IgD-negative memory B cell (primary cell): ENCODE data around the gene MAN1B1. TPM values are rescaled to one million over a fixed set of nuclear protein-coding genes. Genes with fewer than 3 reads are reported as not detected.
A peak's percentile ranks its signal among the peaks of the same experiment; 100 is the strongest.

ENCODE experiments used
- H3K27ac Mint-ChIP-seq, 3 donors: one replicate each; pipeline ENCODE4 v1.8.0; 2020 to 2022; ENCODE audit warnings: mild to moderate bottlenecking in 3 of 3, mixed read lengths in 3 of 3, moderate library complexity in 1 of 3
- H3K27me3 Mint-ChIP-seq: one replicate; pipeline ENCODE4 v1.8.0; 2021; ENCODE audit warnings: mixed read lengths
- H3K36me3 Mint-ChIP-seq: one replicate; pipeline ENCODE4 v1.8.0; 2020; ENCODE audit warnings: mild to moderate bottlenecking, mixed read lengths
- H3K4me1 Mint-ChIP-seq, 3 donors: one replicate each; pipeline ENCODE4 v1.8.0; 2020 to 2022; ENCODE audit warnings: mixed read lengths in 3 of 3, mild to moderate bottlenecking in 1 of 3
- H3K4me3 Mint-ChIP-seq, 4 donors: one replicate each; pipeline ENCODE4 v1.8.0; 2020 to 2022; ENCODE audit warnings: mild to moderate bottlenecking in 4 of 4, mixed read lengths in 4 of 4, moderate library complexity in 3 of 4
- H3K9me3 Mint-ChIP-seq, 3 donors: one replicate each; pipeline ENCODE4 v1.8.0; 2020 to 2021; ENCODE audit warnings: mixed read lengths in 3 of 3, mild to moderate bottlenecking in 1 of 3
- polyA plus RNA-seq: library from polyadenylated mRNA; unstranded; fragments of 300-500 nt; fragmentation: Illumina TruSeq; gene quantifications from one replicate; pipeline ENCODE4 v1.2.3, GENCODE V29; 2021

MAN1B1 gene
- 27.5 TPM for polyA plus RNA-seq

DNA sequence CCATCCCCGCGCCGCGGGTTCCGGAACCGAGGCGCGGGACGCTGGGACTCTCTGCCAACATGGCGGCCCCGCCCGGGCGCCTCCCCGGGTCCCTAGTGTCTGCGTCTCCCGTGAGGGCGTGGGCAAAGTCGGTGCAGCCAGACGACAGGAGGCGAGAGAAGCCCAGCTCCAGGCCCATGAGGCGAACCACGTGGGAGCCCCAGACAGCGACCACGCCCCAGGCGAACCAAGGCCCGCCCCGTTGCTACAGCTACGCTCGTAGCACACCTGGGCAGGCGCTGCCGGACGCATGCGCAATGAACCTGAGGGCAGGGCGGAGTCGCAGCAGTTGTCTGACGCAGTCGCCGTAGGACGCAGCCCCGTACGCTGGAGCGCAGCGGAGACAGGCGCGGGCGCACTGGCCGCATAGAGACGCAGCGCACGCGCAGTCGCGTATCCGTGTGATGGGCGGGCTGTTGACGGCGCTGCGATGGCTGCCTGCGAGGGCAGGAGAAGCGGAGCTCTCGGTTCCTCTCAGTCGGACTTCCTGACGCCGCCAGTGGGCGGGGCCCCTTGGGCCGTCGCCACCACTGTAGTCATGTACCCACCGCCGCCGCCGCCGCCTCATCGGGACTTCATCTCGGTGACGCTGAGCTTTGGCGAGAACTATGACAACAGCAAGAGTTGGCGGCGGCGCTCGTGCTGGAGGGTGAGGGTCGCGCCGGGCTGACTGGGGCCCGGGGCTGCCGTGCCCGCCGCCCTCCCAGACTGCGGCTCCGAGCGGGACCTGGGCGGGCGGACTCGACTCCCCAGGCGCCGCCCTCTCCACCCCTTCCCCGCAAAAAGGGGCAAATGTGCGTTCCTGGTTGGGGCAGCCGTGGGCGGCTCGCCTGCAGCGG lies at the start of gene MAN1B1:
TSS of gene MAN1B1 (plus strand) at position 455 of the 878 bp plus-strand sequence. CDS start at position 470, 15 bp downstream.
- H3K4me1 Mint-ChIP-seq: peaks cover 22 to 34% (median 33%) of the 10 kb centered on the region in 3 donors
- H3K4me3 Mint-ChIP-seq: peak within 1 kb of the TSS; percentile 88 to 100 (median 98)
- no peaks in the 10 kb centered on the region for H3K9me3 Mint-ChIP-seq
- no peaks in the 10 kb centered on the region for H3K36me3 Mint-ChIP-seq
- peak within 1 kb of the TSS; percentile 96 to 100 (median 98) for H3K27ac Mint-ChIP-seq
- H3K27me3 Mint-ChIP-seq: no peaks in the 10 kb centered on the region

DNA sequence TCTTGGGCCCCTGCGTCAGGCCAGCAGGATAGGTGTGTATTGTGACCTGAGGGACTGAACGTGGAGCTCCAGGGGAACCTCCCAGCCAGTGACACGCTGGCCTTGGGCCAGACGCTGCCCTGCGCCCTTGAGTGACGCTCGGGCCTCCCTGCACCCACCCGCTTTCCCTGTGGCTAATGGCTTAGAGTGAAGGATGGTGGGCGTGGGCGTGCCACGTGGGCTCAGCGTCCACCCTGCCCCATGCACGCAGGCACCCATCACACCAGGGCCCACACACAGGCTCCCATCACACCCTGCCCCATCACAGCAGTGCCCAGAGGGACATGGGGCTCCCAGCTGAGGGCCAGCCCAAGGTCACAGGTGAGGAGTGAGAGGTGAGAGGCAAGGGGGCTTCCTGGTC lies 49.8 kb upstream of the MAN1B1 start:
- H3K27me3 Mint-ChIP-seq: no peaks in the 10 kb centered on the region
- H3K4me1 Mint-ChIP-seq: peaks cover 14 to 19% (median 14%) of the 10 kb centered on the region in 3 donors
- H3K9me3 Mint-ChIP-seq: no peaks in the 10 kb centered on the region
- H3K36me3 Mint-ChIP-seq: no peaks in the 10 kb centered on the region
- H3K27ac Mint-ChIP-seq: no peak overlapping the region
- no peak overlapping the region for H3K4me3 Mint-ChIP-seq

DNA sequence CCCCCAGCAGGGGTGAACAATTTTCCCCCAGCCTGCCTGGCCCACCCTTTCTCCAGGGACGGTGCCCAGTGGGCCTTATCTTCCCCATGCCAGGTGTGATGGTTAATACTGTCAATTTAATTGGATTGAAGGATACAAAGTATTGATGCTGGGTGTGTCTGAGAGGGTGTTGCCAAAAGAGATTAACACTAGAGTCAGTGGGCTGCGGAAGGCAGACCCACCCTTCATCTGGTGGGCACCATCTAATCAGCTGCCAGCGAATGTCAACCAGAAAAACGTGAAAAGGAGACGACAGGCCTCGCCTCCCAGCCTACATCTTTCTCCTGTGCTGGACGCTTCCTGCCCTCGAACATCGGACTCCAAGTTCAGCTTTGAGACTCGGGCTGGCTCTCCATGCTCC lies 49.3 kb upstream of the MAN1B1 start:
- Mint-ChIP-seq H3K4me3 (no peak overlapping the region), H3K27ac (no peak overlapping the region), H3K4me1 (peaks cover 12 to 17% (median 14%) of the 10 kb centered on the region in 3 donors), H3K36me3 (no peaks in the 10 kb centered on the region), H3K9me3 (no peaks in the 10 kb centered on the region), H3K27me3 (no peaks in the 10 kb centered on the region)

DNA sequence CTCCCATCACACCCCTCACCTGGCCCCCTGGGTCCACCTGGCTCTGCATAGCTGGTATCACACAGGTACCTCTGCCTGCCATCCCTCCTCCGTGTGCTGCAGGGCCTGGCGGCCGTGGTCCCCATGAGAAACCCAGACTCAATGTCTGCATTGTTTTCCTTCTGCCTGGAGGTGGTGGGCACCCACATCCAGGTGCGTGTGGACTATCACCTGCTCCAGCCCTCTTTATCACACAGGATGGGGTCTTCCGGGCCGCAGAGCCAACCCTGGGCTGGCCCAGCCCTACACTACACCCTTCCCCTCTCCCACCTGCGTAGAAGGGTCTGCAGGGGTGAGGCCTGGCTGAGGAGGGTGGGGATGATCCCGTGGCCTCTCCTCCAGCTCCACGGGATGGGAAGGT lies 47.9 kb upstream of the MAN1B1 start:
- no peaks in the 10 kb centered on the region for H3K36me3 Mint-ChIP-seq
- H3K4me1 Mint-ChIP-seq: peaks cover 6 to 9% (median 9%) of the 10 kb centered on the region in 3 donors
- H3K27ac Mint-ChIP-seq: no peak overlapping the region
- peaks cover 6% of the 10 kb centered on the region for H3K27me3 Mint-ChIP-seq
- no peak overlapping the region for H3K4me3 Mint-ChIP-seq
- no peaks in the 10 kb centered on the region for H3K9me3 Mint-ChIP-seq

DNA sequence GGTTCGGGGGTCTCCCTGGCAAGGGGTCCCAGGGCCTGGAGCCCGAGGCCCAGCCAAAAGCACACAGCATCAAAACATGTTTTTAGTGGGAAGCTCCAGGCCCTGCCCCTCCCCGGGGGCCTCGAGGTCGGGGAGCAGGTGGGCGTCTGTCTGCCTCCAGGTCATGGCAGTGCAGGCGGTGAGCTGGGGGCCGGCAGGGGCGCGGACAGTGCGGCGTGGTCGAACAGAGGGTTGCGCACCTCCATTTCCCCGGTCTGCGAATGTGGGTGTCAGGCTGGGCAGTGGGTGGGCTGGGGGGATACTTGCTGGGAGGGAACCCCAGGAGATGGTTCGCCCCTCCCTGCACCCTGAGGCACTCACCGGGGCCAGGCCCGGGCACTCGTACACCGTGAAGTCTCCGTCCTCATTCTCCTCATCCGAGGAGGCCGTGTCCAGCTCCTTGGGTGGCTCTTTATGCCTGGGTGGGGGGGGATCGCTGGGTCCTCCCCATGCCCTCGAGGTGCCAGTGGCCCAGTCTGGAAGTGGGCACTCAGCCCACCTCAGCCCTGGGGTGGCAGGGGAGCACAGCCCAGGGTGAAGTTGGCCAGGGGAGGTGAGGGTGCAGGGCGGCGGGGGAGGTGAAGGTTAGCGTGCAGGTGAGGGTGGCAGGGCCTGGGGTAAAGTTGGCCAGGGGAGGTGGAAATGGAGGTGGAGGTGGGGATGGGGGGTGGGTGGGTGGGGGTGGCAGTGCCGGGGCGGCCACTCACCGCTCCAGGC lies 47.0 kb upstream of the MAN1B1 start:
- Mint-ChIP-seq H3K27me3 (peaks cover 12% of the 10 kb centered on the region), H3K4me3 (no peak overlapping the region), H3K36me3 (no peaks in the 10 kb centered on the region), H3K9me3 (no peaks in the 10 kb centered on the region), H3K4me1 (peaks cover 3 to 6% (median 5%) of the 10 kb centered on the region in 3 donors), H3K27ac (no peak overlapping the region)

DNA sequence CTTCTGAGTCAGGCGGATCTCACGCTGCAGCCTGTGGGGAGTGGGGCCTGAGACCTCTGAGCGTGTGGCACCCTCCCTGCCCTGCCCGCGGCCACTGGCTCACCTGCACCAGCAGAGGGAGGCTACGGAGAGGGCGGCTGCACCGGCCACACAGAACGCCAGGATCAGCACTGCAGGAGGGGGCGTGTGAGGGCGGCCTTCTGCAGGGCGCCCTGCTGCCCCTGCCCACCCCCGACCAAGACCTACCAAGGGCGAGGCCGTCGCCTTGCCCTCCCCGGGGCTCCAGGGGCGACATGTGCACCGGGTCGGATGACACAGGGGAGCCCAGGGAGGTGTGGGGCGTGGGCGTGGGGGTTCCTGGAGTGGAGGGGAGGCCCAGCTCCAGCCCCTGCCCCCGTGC lies 46.2 kb upstream of the MAN1B1 start:
- no peak overlapping the region for H3K4me3 Mint-ChIP-seq
- H3K36me3 Mint-ChIP-seq: no peaks in the 10 kb centered on the region
- H3K27ac Mint-ChIP-seq: no peak overlapping the region
- peaks cover 17% of the 10 kb centered on the region for H3K27me3 Mint-ChIP-seq
- no peaks in the 10 kb centered on the region for H3K9me3 Mint-ChIP-seq
- H3K4me1 Mint-ChIP-seq: peaks cover 0 to 4% (median 4%) of the 10 kb centered on the region in 3 donors

DNA sequence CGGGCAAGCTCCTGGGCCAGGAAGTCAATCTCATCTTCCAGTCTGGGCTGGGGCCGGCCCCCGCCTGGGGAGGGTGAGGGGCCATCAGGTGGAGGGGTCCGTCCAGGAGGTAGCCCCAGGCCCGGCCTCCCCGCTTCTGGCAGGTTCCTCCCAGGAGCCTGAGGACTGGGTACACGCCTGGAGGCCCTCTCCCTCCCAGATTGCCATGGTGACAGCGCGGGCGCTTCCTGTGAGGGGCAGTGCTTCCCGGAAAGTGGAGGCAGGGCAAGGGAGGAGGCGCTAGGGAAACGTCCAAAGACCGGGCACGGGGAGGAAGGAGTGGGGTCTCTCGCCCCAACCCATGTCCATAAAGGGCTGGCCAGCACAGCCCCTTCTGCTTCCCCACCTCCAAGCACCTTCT lies 45.7 kb upstream of the MAN1B1 start:
- peaks cover 17% of the 10 kb centered on the region for H3K27me3 Mint-ChIP-seq
- H3K36me3 Mint-ChIP-seq: no peaks in the 10 kb centered on the region
- no peak overlapping the region for H3K27ac Mint-ChIP-seq
- no peaks in the 10 kb centered on the region for H3K9me3 Mint-ChIP-seq
- H3K4me3 Mint-ChIP-seq: no peak overlapping the region
- H3K4me1 Mint-ChIP-seq: peaks cover 0 to 4% (median 4%) of the 10 kb centered on the region in 3 donors

DNA sequence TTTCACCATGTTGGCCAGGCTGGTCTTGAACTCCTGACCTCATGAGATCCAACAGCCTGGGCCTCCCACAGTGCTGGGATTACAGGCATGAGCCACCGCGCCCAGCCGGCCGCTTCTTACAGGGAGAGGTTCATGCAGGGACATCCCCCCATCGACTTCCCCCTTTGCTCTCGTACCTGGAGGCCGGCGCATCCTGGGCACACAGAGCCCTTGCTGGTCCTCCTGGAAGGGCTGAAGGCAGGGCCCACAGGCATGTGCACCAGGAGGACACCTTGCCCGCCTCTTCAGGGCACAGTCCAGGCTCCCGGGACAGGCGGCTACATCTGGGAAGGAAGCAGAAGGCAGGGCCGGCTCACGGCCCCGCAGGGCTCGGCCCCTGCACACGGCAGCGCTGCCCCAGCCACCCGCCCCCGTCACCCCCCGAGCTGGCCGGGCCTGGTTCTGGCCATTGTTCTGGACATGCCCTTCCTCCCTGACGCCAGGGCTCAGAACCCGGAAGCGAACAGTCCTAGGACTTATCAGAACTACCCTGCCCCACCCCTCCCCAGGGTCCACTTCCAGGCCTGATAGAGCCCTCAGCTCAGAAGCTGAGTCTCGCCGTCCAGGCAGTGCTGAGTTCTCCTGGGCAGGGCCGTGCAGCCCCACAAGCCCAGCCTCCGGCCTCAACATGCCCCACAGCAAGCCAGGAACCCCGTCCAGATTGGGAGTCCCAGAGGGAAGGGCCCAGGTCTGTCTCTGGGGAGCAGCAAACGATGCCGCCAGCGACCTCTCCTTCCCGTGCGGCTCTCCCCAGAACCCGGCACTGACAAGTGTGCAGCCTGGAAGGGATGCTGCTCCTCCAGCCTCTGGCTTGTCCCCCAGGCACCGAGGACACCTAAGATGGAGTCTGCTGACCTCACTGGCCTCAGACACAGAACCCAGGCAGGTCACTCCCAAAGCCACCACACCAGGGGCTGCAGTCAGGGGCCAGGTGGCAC lies 43.7 kb upstream of the MAN1B1 start:
- no peaks in the 10 kb centered on the region for H3K36me3 Mint-ChIP-seq
- no peak overlapping the region for H3K4me3 Mint-ChIP-seq
- peaks cover 24% of the 10 kb centered on the region for H3K27me3 Mint-ChIP-seq
- no peaks in the 10 kb centered on the region for H3K9me3 Mint-ChIP-seq
- peaks cover 4 to 8% (median 7%) of the 10 kb centered on the region in 3 donors for H3K4me1 Mint-ChIP-seq
- H3K27ac Mint-ChIP-seq: no peak overlapping the region

DNA sequence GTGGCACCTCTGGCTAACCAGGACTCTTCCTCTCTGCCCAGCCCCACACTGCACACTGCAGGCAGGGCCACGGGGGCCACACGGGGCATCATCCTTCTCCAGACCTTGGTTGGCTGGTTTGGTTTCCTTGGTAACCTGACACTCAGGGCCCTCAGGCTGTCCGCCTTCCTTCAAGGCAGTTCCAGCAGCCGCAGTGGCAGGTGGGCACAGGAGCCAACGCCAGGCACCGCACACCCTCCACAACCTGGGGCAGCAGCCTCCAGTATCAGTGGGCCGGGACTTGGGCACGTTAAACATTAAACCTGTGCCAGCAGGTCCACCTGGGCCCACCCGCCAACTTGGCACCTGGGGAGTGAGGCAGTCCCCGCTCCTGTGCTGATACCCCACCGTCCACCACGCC lies 42.7 kb upstream of the MAN1B1 start:
- no peak overlapping the region for H3K4me3 Mint-ChIP-seq
- H3K27ac Mint-ChIP-seq: no peak overlapping the region
- H3K27me3 Mint-ChIP-seq: peaks cover 24% of the 10 kb centered on the region
- H3K4me1 Mint-ChIP-seq: peaks cover 4 to 8% (median 7%) of the 10 kb centered on the region in 3 donors
- H3K9me3 Mint-ChIP-seq: no peaks in the 10 kb centered on the region
- H3K36me3 Mint-ChIP-seq: no peaks in the 10 kb centered on the region

DNA sequence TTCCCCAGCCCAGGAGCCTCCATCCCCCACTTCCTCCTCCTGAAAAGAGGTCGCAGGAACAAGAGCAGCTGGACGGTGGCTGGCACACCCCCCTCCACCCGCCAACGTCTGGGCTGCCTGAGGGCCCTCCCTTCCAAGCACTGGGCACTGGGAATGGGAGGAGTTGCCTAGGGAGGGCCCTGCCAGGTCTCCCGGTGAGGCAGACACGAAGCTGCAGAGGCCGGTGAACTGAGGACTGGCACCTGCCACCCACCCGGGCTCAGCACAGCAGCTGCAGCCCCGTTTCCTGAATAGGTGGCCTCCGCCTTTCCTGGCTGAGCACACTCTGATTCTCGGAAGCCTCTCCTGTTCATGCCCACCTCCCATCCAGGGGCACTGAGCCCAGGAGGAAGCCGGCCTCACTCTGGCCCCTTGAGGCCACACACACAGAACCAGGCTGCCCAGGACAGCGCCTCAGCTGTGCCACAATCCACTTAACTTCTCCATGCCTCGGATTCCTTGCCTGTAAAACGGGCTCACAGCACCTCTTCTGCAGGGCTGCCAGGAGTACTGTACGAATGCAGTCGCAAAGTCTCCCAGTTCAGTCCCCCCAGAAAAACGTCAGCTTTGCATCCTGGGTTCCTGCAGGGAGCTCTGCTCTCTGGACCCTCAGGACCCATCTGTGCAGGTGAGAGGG lies 42.1 kb upstream of the MAN1B1 start:
- H3K36me3 Mint-ChIP-seq: no peaks in the 10 kb centered on the region
- H3K27ac Mint-ChIP-seq: peak overlapping the region in 2 of 3 donors; percentile 29 to 47
- peak overlapping the region in 3 of 4 donors; percentile 50 to 75 (median 63) for H3K4me3 Mint-ChIP-seq
- peaks cover 4 to 8% (median 7%) of the 10 kb centered on the region in 3 donors for H3K4me1 Mint-ChIP-seq
- no peaks in the 10 kb centered on the region for H3K9me3 Mint-ChIP-seq
- H3K27me3 Mint-ChIP-seq: peaks cover 28% of the 10 kb centered on the region

DNA sequence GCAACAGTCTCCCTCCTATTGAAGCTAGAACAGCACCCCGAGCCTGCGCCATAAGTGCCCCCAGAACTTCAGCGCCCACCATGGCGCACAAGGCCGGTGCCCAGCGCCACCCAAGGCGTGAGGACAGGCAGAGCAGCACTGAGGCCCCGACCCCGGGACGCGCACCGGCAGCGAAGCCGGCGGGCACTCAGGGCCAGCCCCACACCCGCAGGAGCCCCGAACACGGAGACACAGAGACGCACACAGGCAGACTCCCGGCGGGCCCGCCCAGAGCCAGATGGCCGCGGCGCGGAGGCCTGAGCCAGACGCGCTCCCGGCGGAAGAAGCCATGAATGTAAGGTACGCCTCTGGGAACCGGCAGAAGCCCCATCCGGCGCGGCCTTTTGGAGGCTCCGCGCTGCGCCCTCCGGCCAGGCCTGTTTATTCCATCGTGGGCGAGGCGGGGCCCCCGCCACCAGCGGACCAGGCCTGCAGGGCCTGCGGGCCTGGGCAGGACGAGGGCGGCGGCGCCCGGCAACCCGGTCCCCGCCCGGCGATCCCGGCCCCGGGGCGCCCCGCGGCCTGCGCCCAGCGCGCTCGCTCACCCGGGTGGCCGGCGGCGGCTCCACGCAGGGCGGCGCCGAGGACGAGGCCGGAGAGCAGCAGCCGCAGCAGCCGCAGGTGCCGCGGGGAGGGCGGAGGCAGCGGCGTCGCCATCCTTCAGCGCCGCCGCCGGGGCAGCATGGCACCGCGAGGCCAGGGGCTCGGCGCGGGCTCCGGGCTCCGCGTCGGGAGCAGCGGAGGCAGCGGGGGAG lies 41.3 kb upstream of the MAN1B1 start:
- Mint-ChIP-seq H3K9me3 (no peaks in the 10 kb centered on the region), H3K4me3 (peak overlapping the region in 3 of 4 donors; percentile 47 to 75 (median 50)), H3K27me3 (peaks cover 31% of the 10 kb centered on the region), H3K36me3 (no peaks in the 10 kb centered on the region), H3K27ac (peak overlapping the region in 1 of 3 donors; percentile 29), H3K4me1 (peaks cover 4 to 8% (median 7%) of the 10 kb centered on the region in 3 donors)

DNA sequence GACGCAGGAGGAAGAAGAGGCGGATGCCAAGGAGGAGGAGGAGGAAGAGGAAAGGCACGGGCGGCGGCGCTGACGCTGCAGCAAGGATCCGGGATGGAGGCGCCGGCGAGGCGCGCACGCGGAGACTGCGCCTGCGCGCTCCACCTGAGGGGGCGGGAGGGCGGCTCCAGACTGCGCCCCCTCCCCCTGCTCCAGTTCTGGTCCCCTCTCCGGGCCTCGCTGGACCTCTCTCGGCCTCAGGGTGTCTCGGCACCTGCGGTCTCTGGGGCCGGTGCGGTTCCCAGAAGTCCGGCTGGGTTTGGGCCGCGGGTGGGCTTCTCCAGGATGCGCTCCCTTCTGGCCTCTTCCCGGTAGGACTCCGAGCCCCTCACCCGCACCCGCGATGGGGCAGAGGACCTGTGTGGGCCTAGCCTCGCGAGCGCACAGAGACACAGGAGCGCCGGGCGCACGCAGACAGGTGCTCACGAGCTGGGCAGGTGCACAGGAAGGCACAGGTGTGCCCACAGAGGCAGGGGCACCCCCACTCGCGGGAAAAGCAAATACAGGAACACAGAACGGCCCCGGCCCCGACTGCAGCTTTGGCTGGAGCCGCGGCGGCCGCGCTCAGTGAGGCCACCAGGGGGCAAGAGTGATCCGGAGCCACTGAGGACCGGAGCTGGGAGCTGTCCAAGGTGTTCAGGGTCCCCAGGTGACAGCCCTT lies 40.5 kb upstream of the MAN1B1 start, which contains the start of gene NPDC1:
TSS of gene NPDC1 (minus strand) at position 90 of the 700 bp plus-strand sequence. CDS start 188 bp downstream, outside the sequence.
- no peaks in the 10 kb centered on the region for H3K9me3 Mint-ChIP-seq
- peaks cover 31% of the 10 kb centered on the region for H3K27me3 Mint-ChIP-seq
- peak within 1 kb of the TSS in 2 of 3 donors; percentile 83 to 86 for H3K27ac Mint-ChIP-seq
- H3K4me3 Mint-ChIP-seq: peak within 1 kb of the TSS; percentile 47 to 75 (median 60)
- H3K36me3 Mint-ChIP-seq: no peaks in the 10 kb centered on the region
- peaks cover 4 to 8% (median 7%) of the 10 kb centered on the region in 3 donors for H3K4me1 Mint-ChIP-seq
